ENCODE measurements around the gene NKX2-2. TPM values are rescaled to one million over a fixed set of nuclear protein-coding genes. Genes with fewer than 3 reads are reported as not detected.

The NKX2-2 gene
- total and polyA plus RNA-seq, 2 of the 8 experiments (the other 6 are each of a cell fraction or from before 2014, with no cell fraction given) = not detected

GRCh38 chr20:21529863-21530262 lies 16.0 kb upstream of the NKX2-2 start (continued):
- TF ChIP-seq CHD7 (IDR thresholded peaks at IDR 0.05; ENCODE audit: insufficient replicate concordance, low read length) (no peak), BCL11A (IDR thresholded peaks at IDR 0.05; ENCODE audit: low read depth in 2 of 2, low read length in 2 of 2) (no peak), ATF2 (IDR thresholded peaks at IDR 0.05; ENCODE audit: low read length) (no peak), POU5F1 (IDR thresholded peaks at IDR 0.05; ENCODE audit: low read depth, low read length) (no peak), CHD2 (IDR thresholded peaks at IDR 0.05; ENCODE audit: low read length) (no peak), KDM5A (IDR thresholded peaks at IDR 0.05; ENCODE audit: low read length) (no peak), TAF7 (optimal IDR thresholded peaks at IDR 0.05; ENCODE audit: borderline replicate concordance, low read depth, low read length) (no peak)
